KMS-11 (cell line): ENCODE data around the gene STX7.

Experiments used
- H2AFZ ChIP-seq: fragments of 200-600 bp; sonication (generic); 2 replicates; pipeline ENCODE4 v1.6.1; 2016; ENCODE audit warnings: antibody characterized with exemption, mixed run types, low read depth
- H3K27ac ChIP-seq: fragments of 200-600 bp; sonication (generic); 2 replicates; pipeline ENCODE4 v1.6.1; 2016; ENCODE audit warnings: mild to moderate bottlenecking, mixed run types
- H3K27me3 ChIP-seq: fragments of 200-600 bp; sonication (generic); 2 replicates; pipeline ENCODE4 v1.6.1; 2017; ENCODE audit warnings: mild to moderate bottlenecking, low read depth, mixed run types, moderate library complexity; ENCODE audit not compliant: insufficient read depth
- H3K36me3 ChIP-seq: fragments of 200-600 bp; sonication (generic); 2 replicates; pipeline ENCODE4 v1.6.1; 2017; ENCODE audit warnings: mild to moderate bottlenecking, mixed run types; ENCODE audit not compliant: insufficient read depth
- H3K4me1 ChIP-seq: fragments of 200-600 bp; sonication (generic); 2 replicates; pipeline ENCODE4 v1.6.1; 2016; ENCODE audit warnings: mild to moderate bottlenecking, low read depth, mixed run types; ENCODE audit not compliant: poor library complexity, severe bottlenecking
- H3K4me2 ChIP-seq: fragments of 200-600 bp; sonication (generic); 2 replicates; pipeline ENCODE4 v1.7.0; 2016; ENCODE audit warnings: mild to moderate bottlenecking, mixed run types
- H3K4me3 ChIP-seq: fragments of 200-600 bp; sonication (generic); IDR thresholded peaks from 2 replicates; pipeline ENCODE4 v1.6.1; 2017; ENCODE audit warnings: low read depth, low read length, mixed read lengths; ENCODE audit not compliant: insufficient read depth
- H3K79me2 ChIP-seq: fragments of 200-600 bp; sonication (generic); 2 replicates; pipeline ENCODE4 v1.6.1; 2016; ENCODE audit warnings: low read depth, mixed run types; ENCODE audit not compliant: insufficient read depth
- H3K9ac ChIP-seq: fragments of 200-600 bp; sonication (generic); 2 replicates; pipeline ENCODE4 v1.6.1; 2016; ENCODE audit warnings: mild to moderate bottlenecking, mixed run types
- H4K20me1 ChIP-seq: fragments of 200-600 bp; sonication (generic); 2 replicates; pipeline ENCODE4 v1.6.1; 2016; ENCODE audit warnings: mild to moderate bottlenecking, mixed run types; ENCODE audit not compliant: insufficient read depth
- CTCF ChIP-seq: fragments of 200-600 bp; sonication (generic); conservative IDR thresholded peaks from 2 replicates; pipeline ENCODE4 v1.6.1; 2017; ENCODE audit warnings: low read depth, mild to moderate bottlenecking, antibody characterized with exemption, low read length, moderate library complexity, mixed read lengths

STX7 gene

GRCh38 chr6:132506461-132506860 is 6.5 kb downstream of the STX7 start:
- no peak overlapping the region for H3K4me3 ChIP-seq
- H3K27ac ChIP-seq, result no peak overlapping the region
- peaks cover 12% of the 10 kb centered on the region for H3K4me1 ChIP-seq
- no peaks in the 10 kb centered on the region for H4K20me1 ChIP-seq
- no peak for TF ChIP-seq CTCF
- H3K9ac ChIP-seq, result no peak overlapping the region
- H2AFZ ChIP-seq, result no peak overlapping the region
- peaks cover 19% of the 10 kb centered on the region; the same call in 1 of the 2 replicates for H3K79me2 ChIP-seq
- H3K36me3 ChIP-seq, result no peaks in the 10 kb centered on the region
- H3K27me3 ChIP-seq, result no peaks in the 10 kb centered on the region
- H3K4me2 ChIP-seq, result no peak overlapping the region

GRCh38 chr6:132505158-132505557 is 7.8 kb downstream of the STX7 start:
- Histone ChIP-seq H3K79me2 (peaks cover 9% of the 10 kb centered on the region; the same call in 1 of the 2 replicates), H2AFZ (no peak overlapping the region), H3K27me3 (no peaks in the 10 kb centered on the region), H3K9ac (no peak overlapping the region), H3K36me3 (no peaks in the 10 kb centered on the region), H3K27ac (no peak overlapping the region), H4K20me1 (no peaks in the 10 kb centered on the region), H3K4me2 (no peak overlapping the region), H3K4me3 (no peak overlapping the region), H3K4me1 (no peaks in the 10 kb centered on the region)
- TF ChIP-seq CTCF, result no peak

- no peaks in the 10 kb centered on the region for H3K36me3 ChIP-seq
- H2AFZ ChIP-seq, result no peak overlapping the region
- H3K4me2 ChIP-seq, result no peak overlapping the region
- no peaks in the 10 kb centered on the region for H4K20me1 ChIP-seq
- H3K4me1 ChIP-seq, result no peaks in the 10 kb centered on the region
- H3K27ac ChIP-seq, result no peak overlapping the region
- TF ChIP-seq CTCF, result no peak
- no peaks in the 10 kb centered on the region for H3K27me3 ChIP-seq
- peaks cover 5% of the 10 kb centered on the region; the same call in 1 of the 2 replicates for H3K79me2 ChIP-seq
- H3K4me3 ChIP-seq, result no peak overlapping the region
- no peak overlapping the region for H3K9ac ChIP-seq
Measured at GRCh38 chr6:132504757-132505156, 8.2 kb downstream of the STX7 start.

GRCh38 chr6:132499757-132500156 is 13.2 kb downstream of the STX7 start:
- no peak overlapping the region for H3K4me2 ChIP-seq
- H3K9ac ChIP-seq, result no peak overlapping the region
- no peak overlapping the region for H3K27ac ChIP-seq
- no peak overlapping the region for H2AFZ ChIP-seq
- no peak overlapping the region for H3K4me3 ChIP-seq
- no peaks in the 10 kb centered on the region for H4K20me1 ChIP-seq
- no peak for TF ChIP-seq CTCF
- no peaks in the 10 kb centered on the region for H3K79me2 ChIP-seq
- H3K36me3 ChIP-seq, result no peaks in the 10 kb centered on the region
- H3K27me3 ChIP-seq, result no peaks in the 10 kb centered on the region
- H3K4me1 ChIP-seq, result peaks cover 23% of the 10 kb centered on the region
